HG02938 (cell line): ENCODE data around the gene ABCC10.
"Not testable (repeated sequence)": the region's sequence is repeated elsewhere in the genome, so short reads cannot be mapped to it uniquely, and the experiment has no call there.

ENCODE experiments used
- ATAC-seq: cut with Tn5 transposase; IDR thresholded peaks from one replicate; pipeline ENCODE4 v1.9.1; 2021; ENCODE audit warnings: mild to moderate bottlenecking, moderate library complexity; ENCODE audit not compliant: unreplicated experiment

Gene ABCC10, protein sequence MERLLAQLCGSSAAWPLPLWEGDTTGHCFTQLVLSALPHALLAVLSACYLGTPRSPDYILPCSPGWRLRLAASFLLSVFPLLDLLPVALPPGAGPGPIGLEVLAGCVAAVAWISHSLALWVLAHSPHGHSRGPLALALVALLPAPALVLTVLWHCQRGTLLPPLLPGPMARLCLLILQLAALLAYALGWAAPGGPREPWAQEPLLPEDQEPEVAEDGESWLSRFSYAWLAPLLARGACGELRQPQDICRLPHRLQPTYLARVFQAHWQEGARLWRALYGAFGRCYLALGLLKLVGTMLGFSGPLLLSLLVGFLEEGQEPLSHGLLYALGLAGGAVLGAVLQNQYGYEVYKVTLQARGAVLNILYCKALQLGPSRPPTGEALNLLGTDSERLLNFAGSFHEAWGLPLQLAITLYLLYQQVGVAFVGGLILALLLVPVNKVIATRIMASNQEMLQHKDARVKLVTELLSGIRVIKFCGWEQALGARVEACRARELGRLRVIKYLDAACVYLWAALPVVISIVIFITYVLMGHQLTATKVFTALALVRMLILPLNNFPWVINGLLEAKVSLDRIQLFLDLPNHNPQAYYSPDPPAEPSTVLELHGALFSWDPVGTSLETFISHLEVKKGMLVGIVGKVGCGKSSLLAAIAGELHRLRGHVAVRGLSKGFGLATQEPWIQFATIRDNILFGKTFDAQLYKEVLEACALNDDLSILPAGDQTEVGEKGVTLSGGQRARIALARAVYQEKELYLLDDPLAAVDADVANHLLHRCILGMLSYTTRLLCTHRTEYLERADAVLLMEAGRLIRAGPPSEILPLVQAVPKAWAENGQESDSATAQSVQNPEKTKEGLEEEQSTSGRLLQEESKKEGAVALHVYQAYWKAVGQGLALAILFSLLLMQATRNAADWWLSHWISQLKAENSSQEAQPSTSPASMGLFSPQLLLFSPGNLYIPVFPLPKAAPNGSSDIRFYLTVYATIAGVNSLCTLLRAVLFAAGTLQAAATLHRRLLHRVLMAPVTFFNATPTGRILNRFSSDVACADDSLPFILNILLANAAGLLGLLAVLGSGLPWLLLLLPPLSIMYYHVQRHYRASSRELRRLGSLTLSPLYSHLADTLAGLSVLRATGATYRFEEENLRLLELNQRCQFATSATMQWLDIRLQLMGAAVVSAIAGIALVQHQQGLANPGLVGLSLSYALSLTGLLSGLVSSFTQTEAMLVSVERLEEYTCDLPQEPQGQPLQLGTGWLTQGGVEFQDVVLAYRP (N-terminal part only)

DNA sequence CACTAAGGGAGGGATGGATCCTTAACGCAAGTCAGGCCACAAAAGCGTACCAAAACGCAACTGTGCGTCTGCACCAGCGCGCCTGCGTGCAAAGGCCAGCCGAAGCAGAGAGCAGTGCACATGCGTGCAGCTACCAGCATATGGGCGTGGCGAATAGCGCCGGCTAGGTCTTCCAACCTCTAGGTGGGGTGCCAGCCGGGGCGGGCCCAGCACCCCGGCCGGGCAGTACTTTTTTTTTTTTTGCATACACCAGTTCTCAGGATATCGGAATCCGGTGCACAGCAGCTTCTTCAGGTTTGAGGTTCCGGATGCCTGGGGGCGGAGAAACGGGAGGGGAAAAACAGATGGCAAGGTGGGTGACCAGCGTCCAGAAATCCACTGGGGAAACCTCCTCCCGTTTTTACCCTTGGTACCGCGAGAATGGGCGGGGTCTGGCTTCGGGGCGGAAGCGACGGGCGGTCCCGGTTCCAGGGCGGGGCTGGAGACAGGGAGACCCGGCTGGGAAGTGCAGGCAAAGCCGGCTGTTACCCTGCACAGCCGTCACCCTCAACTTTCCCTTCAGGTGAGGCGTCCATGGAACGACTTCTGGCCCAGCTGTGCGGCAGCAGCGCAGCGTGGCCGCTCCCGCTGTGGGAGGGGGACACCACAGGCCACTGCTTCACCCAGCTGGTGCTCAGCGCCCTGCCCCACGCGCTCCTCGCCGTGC, at the start of gene ABCC10:
ABCC10 (plus strand) TSS at position 136 of the 706 bp plus-strand sequence; CDS start at position 574, 438 bp downstream.
- peak; percentile 90 for ATAC-seq

DNA sequence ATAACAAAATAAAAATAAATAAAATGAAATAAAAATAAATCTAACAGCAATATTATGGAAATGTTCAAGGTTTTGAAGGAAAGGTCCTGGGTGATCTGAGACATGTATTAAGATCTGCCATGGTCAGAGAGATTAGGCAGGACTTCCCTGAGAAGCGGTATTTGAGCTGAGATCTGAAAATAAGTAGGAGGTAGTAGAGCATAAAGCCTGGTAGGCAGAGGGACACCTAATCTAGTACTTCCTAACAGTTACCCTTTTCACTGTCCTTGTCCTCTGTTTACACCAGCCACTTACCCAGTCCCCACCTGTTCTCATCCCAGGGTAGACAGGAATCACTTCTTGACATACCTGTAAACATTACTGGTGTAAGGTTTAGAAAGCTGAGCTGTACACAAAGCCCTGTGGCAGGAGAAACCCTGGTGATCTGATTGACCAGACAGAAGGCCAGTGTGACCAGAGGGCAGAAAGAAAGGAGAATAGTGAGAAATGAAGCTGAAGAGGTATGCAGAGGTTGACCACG, 49.6 kb upstream of the ABCC10 start:
- no peak for ATAC-seq

DNA sequence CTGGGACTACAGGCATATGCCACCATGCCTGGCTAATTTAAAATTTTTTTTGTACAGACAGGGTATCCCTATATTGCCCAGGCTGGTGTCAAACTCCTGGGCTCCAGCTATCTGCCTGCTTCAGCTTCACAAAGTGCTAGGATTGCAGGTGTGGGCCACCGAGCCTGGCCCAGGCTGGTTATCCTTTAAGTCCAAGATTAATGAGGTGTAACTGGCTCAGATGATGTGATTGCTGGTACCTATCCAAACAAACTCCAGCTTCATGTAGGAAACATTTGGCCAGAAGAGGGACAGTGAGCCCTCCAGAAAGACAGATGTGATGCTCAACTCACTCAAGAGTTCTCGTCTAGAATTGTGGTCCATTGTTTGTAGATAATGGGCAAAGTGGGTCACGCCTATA, 48.7 kb upstream of the ABCC10 start:
- no peak for ATAC-seq

DNA sequence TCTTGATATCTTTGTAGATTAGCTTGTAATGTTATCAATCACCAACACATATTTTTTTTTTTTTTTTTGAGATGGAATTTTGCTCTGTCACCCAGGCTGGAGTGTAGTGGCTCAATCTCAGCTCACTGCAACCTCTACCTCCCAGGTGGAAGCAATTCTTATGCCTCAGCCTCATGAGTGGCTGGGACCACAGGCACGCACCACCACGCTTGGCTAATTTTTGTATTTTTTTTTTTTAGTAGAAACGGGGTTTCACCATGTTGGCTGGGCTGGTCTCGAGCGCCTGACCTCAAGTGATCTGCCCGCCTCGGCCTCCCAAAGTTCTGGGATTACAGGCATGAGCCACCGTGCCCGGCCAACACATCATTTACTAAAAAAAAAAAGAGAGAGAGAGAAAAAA, 46.5 kb upstream of the ABCC10 start:
- not testable (repeated sequence) for ATAC-seq

DNA sequence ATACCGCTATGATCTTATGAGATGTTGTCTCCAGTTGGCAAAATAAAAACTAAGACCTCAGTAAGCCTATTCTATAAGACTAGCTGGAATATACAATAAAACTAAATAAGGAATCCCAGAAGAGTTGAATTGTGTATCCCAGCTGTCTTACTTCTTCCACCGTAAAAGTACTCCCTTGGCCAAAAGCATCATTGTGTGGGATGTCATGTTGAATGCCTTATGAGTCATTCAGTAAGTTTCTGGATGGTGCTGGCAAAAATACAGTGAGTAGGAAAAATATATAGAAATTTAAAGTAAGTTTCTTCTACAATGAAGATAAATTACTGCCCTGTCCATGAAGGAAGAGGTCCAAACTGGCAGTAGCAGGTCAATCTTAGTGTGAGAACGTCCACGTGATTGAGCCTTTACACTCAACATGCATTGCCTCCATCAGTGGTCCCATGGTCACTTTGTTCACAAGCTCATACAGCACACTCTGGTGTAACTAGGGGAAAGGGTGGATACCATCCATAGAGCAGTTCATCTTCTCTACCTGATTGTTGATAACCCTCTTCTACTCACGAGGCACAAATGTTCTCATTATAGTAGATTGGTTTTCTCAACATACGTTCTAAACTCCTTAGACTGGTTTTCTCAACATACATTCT, 44.2 kb upstream of the ABCC10 start:
- ATAC-seq: no peak

DNA sequence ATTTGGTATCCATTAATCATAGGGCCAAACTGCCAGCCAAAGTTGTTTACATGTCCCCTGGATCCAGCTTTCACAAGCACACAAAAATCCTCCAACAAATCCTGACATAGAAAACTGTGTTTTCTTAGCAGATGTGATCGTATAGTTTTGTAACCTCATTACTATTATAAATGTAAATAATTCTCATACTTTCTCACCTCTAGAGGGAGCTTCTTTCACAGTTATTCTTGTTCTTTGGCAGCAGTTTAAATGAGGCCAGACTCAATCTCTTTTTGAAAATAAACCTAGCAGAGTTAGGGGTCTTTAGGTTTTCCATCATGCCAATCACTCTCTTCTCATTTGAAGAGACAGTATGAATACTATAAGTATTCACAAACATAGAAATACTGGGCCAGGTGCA, 40.8 kb upstream of the ABCC10 start:
- ATAC-seq: no peak

DNA sequence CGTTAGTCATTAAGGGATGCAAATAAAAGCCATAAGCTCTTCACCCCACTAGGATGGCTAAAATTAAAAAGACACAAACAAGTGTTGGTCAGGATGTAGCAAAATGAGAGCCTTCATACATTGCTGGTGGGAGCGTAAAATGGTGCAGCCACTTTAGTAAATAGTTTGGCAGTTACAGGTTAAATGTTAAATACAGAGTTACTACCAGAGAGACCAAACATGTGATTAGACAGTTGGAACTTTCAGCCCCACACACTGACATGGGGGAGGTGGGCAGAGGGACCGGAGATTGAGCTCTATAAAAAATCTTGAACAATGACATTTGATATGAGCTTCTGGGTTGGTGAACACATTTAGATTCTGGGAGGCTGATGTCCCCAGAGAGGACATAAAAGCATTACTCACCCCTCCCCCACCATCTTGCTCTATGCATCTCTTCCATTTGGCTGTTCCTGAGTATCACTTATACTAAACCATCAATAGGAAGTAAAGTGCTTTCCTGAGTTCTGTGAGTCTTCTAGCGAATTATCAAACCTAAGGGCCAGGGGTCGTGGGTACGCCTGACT, 37.5 kb upstream of the ABCC10 start:
- no peak for ATAC-seq

DNA sequence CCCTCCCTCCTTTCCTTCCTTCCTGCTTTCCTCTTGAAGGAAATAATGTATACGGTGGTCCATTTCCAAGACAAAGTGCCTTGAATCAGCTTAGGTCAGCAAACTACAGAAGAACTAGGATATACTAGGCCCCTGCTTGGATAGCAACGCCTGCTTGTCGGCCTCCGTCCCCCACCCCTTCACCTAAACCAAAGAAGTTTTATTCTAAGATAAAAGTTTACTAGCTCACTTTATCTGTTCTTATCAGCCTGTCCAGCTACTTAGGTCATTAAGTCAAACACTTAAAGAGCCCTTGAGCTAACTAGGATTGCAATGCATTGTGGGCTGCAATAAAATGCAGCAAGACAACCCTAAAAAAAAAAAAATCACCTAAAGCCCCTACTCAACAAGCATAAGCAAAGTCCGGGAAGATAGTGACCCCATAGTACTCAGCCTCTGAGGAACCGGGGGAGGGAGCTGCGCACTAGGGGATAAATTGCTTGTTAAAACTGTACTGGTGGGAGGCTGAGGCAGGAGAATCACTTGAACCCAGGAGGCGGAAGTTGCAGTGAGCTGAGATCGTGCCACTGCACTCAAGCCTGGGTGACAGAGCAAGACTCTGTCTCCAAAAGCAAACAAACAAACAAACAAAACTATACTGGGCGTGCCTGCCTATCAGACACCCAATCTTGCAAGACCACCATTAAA, 36.4 kb upstream of the ABCC10 start:
- ATAC-seq: not testable (repeated sequence)

DNA sequence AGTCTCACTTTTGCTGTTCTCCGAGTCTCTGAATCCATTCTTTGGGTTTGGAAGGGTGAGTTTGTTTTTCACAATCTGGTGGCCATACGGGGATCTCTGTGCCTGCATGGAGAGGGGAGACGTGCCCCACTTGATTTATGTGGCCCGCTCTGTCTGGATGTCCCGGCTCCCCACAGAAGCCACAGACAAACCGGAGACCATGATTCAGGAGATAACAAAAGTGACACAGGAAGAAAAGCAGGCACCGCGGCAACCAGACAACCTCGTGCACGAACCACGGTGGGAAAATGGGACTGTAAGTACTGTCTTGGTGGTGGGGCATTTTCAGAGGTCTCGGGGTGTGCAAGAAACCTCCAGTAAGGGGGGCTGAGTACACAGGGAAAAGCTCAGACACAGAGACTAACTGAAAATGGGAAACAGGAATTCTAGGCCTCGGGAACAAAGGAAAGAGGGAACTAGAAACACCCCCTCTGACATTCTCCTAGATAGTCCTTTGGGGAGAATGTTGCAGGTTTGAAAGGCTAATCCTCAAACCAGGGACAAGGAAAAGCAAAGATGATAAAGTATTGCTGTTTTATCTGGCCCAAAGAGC, 35.8 kb upstream of the ABCC10 start:
- no peak for ATAC-seq

DNA sequence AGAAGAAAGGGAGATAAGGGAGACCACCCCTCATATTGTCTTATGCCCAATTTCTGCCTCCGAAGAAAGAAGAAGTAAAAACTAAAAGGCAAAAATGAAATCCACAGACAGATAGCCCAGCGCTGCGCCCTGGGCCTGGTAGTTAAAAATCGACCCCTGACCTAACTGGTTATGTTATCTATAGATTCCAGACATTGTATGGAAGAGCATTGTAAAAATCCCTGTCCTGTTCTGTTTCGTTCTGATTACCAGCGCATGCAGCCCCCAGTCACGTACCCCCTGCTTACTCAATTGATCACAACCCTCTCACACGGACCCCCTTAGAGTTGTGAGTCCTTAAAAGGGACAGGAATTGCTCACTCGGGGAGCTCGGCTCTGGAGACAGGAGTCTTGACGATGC, 34.2 kb upstream of the ABCC10 start:
- ATAC-seq: not testable (repeated sequence)

DNA sequence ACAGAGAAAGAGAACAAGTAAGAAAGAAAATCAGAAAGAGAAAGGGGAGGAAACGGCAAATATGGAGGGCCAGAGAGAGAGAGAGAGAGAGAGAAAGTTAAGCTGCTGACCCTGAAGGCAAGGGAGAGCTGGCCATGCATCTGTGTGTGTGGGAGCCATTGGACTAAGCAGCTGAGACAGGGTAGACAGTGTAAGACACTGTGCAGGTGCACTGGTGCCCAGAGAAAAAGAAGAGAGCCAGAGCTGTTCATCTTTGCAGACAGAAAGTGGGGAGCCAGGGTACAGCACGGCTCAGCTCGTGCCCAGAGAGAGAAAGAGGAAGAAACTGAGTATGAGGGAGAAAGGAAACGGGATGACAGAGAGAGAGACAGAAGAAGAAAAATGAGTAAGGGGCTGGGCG, 33.7 kb upstream of the ABCC10 start:
- ATAC-seq: no peak

DNA sequence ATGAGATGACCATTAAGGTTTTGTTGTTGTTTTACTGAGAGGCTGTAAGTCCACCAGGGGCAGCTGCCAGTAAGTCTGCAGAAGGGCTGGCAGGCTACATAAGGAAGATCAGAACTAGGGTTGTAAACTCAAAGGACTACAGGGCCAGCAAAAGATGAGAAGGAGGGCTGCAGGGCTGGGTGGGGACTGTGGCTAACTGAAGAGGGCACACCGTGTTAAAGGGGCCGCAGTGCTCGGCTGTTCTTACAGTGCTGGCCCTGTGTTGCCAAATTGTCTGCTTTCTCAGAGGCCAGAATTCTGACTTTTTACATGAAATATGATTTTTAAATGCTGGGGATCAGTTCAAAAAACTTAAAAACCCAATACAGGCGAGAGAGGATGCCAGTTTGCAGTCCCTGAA, 32.4 kb upstream of the ABCC10 start:
- ATAC-seq: no peak

DNA sequence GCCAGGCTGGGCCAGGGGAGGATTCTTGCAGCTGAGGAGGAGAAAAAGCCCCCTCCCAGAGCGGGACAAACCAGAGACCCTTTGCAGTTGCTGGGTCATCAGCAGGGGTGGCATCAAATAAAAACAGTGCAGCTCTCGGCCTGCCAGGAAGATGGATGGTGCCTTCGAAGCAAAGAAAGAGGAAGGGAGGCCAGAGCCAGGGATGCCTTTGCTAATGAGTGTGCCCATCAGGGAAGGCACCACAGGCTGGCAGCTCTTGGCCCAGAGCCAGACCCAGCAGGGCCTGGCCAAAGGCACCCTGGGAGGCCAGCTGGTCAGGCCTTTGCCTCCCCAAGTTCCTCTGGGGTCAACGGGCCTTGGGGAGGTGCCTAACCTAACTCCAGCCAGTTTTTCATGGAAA, 31.6 kb upstream of the ABCC10 start:
- no peak for ATAC-seq

DNA sequence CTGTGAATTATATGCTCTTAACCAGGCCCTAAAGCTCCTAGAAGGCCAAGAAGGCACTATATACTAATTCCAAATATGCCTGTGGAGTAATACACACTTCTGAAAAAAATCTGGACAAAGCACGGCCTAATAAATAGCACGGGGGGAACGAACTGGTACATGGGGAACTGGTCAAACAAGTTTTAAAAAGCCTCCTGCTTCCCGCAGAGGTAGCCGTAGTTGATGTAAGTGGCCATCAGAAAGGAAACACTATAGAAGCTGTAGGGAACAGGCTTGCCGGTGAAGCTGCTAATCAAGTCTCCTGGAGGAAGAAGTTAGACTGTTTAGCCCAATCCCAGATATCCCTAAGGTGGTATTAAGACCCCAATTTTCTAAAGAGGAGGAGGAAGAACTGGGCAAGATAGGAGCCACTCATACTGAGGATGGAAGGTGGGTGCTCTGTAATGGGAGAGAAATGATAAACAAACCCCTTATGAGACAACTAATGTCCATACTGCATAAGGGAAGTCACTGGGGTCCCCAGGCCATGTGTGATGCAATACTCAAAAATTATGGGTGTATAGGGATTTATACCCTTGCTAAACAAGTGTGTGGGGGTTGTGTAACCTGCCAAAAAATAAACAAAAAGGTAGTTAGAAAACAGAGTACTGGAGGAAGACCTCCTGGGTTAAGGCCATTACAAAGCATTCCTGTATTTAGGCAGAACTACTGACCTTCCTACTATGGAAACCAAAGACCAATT, 30.8 kb upstream of the ABCC10 start:
- ATAC-seq: no peak

DNA sequence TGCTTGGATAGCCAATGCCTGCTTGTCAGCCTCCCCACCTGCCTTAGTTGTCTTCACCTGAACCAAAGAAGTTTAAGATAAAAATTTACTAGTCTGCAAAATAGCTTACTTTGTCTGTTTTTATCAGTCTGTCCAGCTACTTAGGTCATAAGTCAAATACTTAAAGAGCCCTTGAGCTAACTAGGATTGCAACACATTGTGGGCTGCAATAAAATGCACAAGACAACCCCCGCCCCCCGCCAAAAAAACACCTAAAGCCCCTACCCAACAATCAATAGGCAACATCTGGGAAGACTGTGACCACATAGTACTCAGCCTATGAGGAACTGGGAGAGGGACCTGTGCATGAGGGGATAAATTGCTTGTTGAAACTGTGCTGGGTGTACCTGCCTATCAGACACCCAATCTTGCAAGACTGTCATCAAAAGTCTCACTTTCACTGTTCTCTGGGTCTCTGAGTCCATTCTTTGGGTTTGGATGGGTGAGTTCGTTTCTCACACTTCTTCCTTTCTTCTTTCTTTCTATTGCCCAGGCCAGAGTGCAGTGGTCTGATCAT, 27.3 kb upstream of the ABCC10 start:
- no peak for ATAC-seq

DNA sequence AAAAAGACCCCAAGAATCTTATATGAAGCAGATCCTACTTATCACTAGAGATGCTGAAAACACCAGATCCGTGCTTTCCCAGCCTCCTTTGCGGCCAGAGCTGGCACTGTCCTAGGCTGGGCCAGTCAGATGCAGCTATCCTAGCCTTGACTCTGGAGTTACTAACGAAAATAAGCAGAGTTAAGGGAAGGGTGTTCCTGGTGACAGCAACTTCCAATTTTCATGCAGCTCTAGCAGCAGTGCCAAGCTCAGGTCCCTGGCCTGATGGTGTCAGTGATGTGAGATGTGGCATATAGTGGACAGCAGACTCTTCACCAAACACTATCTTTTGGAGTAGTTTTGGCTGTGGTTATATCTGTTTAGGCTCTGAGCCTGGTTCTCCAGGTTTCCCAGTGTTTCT, 25.6 kb upstream of the ABCC10 start:
- ATAC-seq: no peak

DNA sequence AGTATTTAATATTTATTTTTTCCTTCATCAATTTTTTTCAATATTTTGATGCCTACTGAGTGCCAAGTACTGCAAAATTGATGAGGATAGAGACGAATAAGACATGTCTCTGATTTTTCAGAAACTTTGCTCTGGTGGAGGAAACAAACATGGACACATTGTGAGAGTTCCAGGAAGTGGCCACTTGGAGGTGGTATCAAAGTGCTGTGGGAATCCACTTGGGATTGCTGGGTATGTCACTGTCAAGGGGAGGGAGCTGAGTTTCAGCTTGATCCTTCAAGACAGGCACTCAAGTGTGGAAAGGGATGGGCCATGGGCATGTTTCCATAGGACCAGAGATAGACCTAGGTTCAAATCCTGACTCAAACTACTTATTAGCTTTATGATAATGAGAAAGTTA, 24.5 kb upstream of the ABCC10 start:
- no peak for ATAC-seq

DNA sequence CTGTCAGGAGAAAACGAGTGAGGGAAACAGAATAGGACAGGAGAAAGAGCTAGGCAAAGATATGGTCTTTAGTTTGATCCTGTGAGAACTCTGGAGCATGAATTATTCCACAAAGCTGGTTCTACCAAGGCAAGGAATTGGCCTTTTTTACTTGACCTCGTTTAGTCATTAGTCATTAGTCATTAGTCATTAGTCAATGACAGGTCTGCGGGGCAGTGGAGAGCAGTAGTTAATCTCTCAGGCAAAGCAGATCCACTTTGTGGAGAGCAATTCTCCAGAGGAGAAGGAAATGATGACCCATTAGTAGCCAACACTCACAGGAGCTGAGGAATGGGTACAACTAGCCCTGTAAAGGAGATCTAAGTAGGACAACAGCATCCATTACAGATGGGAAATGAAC, 22.0 kb upstream of the ABCC10 start:
- ATAC-seq: no peak
